Fibroblast of skin of scalp (primary cell): Measurements from ENCODE around the gene P2RY6.
A peak's percentile ranks its signal among the peaks of the same experiment; 100 is the strongest.

Source experiments
- DNase-seq: peaks from one replicate; pipeline ENCODE4 v3.0.0-alpha.2; 2013

The P2RY6 gene

DNA sequence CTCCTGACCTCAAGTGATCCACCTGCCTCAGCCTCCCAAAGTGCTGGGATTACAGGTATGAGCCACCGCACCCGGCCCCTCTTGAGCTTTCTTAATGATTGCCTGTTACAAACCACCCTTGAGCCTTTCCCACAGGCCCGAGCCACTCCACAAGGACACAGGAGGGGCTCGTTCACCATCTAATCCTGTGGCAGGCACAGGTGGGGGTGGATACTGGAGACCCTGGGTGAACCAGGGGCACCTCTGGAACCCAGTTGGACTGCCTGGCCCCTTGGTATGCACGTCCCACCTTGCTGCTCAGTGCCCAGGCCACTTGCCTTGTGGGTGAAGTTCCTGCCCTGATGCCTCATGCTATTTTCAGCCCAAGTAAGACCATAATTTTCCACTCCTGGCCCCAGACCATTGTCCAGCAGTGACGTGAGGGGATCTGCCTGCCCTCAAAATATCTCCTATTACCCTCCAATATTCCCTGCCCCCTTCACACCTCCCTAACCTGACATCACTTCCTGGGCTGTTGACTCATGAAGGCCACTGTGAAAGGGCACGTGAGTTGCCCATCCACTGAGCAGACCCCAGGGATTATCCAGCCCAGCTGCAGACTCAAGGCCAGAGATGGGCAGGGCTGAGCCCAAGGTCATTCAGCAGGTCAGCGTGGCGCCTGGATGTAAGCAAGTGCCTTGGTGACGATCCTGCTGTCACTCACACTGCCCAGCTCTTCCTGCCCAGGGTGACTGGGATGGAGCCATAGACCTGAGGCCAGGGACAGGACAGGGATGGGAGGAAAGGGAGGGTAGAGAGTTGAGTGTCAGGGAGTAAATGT lies 34.5 kb upstream of the P2RY6 start:
- peak; percentile 29 for DNase-seq

DNA sequence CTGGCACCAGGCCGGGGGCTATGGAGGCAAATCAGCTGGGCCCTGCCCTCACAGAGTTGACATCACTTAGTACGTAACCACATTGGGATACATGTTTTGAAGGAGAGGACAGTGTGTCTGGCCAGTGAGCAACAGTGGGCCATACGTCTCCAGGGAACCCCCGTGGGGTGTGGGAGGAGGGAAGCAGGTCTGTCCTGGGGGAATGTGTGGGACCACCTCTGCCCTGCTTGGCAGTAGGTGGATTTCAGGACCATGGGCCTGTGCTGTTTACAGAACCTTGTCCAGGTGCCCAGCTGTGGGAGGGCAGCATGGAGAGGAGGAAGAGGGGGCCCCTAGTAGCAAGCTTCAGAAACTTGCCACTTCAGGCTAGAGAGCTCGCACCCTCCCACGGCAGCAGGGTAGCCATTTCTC lies 33.0 kb upstream of the P2RY6 start:
- DNase-seq, result no peak

DNA sequence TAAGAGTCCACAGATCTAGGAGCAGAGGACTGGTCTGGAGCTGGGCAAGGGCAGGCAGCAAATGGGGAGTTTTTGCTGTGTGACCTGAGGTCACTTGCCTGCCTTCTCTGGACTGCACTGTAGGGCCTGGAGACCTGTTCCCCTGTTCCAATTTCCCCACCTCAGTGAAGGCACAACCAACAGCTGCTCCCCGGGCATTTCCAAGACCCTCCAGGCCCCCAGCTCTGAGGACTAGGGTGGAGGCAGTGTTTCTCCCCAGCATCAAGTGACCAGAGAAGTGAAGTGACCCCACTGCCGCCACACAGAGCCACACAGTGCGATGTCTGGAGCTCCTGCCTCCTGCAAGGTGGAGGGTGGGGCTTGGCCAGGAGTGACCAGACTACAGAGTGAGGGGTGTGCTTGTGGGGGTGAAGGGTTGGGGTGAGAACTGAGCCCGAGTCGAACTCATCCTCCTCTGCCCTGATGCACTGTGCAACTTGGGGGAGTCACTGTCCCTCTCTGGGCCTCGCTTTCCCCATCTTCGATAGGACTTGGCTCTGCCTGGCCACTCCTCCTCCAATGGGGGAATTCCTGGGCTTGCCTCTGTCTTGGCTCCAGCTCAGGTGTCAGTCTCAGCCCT lies 32.5 kb upstream of the P2RY6 start:
- DNase-seq, result no peak

DNA sequence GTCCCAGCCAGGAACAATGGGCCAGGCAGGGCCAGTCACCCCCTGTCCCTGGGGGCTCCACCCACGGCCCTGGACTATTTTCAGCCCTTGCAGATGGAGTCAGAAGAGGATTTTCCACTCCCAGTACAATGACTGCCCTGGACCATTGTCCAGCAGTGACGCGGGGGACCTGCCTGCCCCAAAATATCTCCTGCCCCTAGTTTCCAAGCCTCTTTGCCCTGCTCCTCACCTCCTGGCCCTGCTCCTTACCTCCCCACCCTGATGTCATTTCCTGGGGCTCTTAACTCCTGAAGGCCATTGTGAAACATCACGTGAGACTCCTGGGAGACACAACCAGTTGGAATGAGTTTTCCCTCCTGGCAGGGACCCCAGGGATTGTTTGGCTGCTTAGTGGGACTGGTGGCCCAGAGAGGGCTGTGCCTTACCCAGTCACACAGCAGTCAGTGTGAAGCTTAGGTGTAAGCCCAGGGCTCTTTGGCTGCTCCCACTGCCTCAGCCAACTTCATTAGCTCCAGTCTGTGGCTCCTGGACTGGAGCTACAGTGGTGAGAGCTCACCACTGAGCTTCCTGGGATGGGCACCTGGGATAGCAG lies 31.9 kb upstream of the P2RY6 start:
- DNase-seq, result peak; percentile 47

DNA sequence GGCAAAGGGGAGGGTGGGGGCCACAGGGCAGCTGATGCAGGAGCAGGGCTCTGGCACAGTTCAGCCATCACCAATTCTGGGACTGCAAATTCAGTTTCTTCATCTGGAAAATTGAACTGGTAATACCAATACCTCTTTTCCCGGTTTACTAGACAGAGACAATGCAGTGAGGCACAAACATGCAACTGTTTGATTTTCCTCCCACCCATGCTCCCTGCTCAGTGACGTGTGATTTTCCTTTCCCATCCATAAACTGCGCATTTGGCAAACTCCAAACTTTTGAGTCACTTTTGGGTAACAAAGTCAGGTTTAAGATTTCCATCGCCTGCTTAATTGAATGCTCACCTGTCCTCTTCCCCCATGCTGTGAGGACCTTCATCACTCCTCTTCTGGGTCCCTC lies 30.8 kb upstream of the P2RY6 start:
- no peak for DNase-seq

DNA sequence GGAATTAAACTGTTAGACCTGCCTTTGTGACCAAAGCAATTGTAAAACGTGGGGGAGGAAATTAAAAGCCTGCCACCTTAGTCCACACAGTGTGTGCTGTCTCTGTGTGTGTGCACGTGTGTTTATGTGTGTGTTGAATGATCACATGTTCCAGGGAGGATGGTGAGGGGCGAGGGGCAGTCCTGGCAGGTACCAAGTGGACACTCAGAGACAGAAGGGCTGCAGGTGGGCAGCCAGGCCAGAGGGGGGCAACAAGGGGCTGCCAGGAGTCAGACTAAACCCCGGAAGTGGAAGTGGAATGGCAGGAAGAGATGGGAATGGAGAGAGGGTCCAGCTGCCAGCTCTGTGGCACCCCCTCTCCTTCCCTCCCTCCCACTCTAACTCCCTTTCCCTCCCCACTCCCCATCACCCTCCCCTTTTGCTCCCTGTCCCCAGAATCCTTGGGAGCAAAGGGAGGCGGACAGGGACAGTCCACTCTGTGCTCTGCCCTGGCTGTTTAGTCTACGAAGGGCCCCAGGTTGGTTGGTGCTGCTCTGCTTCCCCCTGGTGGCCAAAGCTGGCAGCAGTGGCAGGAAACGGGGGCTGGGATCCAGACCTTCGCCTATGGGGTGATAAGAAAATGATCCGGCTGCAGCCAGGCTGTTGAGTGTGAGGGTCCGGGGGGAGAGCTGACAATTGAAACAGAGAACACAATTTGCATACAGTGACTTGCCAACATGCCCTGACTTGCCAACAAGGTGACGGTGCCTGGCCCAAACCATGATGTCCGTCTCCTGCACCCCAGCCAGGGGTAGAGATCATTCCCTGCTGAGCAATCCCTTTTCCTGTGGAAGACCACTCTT lies 29.7 kb upstream of the P2RY6 start:
- DNase-seq, result peak; percentile 79

DNA sequence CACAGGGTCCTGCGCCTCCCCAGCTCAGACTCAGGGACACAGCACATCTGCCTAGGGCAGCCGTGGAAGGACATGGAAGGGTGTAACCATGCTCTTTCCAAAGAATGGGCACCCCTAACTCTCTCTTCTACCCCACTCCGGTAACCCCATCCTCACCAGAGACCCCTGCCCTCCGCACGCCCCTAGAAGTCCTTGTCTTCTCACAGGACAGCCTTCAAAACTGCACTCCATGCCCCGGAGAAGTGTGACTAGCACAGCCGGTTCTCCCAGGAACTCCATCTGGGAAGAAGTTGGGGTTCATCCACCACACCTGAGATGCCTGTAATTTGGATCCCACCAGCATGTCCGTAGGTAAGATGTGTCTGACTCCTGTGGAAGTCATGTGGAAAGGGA lies 29.0 kb upstream of the P2RY6 start:
- DNase-seq, result no peak

DNA sequence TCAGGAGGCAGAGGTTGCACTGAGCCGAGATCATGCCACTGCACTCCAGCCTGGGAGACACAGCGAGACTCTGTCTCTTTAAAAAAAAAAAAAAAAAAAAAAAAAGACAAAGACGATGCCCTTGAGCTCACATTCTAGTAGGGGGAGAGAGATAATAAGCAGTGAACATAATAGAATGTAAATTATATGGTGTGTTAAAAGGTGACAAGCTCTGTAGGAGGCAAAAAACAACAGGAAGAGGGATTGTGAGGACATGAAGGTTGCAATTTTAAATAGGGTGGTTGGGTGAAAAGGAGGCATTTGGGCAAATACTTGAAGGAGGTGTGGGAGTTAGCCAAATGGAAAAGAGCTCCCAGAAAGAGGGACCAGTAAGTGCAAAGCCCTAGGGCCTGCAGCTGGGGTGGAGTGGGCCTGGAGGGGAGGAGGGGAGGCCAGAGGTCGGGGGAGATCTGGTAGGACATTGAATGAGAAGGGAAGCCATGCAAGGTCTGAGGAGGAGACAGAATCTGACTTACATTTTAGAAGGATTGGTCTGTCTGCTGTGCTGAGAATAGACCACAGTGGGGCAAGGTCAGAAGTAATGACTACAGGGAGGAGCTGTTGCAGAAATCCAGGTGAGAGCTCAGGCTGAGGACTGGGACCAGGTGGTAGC lies 27.4 kb upstream of the P2RY6 start:
- DNase-seq, result no peak

DNA sequence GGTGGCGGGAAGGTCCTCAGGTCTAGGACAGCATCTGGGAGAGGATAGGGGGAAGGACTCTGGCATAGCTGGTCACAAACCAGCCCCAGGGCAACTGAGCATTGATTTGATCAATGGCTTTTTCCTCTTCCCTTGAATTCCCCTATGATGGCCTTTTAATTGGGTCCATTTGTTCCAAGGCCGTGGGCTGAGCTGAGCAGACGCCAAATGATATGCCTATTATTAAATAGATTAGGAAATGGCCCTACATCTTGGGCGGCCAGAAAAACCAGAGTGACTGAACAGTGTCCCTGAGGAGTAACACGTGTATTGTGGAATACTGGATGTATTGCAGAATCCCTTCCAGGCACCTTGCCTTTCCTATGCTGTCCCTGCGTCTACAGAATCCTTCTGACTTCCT lies 26.7 kb upstream of the P2RY6 start:
- no peak for DNase-seq

DNA sequence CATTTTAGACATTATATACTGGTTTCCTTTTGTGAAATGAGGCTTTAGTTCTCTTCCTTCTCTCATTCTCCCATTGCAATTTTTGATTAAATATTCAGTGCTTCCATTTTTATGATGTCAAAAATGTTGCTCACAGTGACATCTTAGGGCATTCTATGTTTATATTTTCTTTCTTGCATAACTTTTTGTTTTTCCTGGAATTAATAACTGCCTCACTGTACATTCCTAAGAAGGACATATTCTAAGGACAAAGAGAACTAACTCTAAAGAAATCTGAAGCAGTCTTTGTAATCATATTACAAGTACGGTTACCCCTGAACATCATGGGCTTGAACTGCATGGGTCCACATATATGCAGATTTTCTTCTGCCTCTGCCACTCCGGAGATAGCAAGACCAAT lies 25.8 kb upstream of the P2RY6 start:
- DNase-seq, result peak; percentile 12

DNA sequence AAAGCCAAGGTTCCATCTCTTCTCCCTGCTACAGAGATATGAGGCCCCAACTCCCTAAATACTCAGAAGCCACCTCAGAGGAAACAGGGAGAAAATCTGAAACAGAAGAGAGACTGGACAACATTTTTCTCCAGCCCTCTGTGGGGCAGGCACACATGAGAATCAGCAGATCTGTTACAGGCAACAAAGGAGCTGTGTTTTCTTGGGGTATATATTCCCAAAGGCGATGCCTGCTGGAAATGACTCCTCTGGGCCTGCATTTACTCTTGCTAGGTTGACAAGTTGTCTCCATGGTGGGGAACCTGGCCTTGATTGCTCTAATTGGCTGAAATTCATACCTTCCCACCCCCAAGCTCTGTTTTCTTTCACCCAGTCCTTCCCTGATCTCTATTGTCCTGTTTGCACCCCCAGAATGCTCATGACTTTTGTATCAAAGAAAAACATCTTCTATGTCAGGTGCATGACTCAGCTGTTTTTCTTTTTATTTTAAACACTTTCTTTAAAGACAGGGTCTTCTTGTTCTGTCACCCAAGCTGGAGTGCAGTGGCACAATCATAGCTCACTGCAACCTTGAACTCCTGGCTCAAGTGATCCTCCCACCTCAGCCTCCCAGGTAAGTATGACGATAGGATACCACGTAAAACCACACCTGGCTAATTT lies 23.5 kb upstream of the P2RY6 start:
- DNase-seq, result no peak

DNA sequence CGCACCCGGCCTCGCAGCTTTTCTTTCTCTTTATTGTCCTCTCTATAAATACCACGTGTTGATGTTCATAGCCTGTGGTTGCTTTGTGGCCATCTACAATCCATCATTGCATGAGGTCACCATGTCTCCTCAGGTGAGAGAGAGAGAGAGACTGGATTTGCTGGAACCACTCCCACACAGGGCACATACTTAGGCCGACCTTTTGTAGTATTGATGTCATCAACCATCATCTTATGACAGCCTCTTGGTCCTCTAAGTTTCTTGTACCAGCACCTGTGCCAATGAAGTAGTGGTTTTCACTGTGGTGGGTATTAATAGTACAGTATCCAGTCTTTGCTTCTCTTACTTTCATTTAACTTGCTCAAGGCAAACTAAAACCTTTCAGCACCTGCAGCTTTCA lies 22.8 kb upstream of the P2RY6 start:
- no peak for DNase-seq

DNA sequence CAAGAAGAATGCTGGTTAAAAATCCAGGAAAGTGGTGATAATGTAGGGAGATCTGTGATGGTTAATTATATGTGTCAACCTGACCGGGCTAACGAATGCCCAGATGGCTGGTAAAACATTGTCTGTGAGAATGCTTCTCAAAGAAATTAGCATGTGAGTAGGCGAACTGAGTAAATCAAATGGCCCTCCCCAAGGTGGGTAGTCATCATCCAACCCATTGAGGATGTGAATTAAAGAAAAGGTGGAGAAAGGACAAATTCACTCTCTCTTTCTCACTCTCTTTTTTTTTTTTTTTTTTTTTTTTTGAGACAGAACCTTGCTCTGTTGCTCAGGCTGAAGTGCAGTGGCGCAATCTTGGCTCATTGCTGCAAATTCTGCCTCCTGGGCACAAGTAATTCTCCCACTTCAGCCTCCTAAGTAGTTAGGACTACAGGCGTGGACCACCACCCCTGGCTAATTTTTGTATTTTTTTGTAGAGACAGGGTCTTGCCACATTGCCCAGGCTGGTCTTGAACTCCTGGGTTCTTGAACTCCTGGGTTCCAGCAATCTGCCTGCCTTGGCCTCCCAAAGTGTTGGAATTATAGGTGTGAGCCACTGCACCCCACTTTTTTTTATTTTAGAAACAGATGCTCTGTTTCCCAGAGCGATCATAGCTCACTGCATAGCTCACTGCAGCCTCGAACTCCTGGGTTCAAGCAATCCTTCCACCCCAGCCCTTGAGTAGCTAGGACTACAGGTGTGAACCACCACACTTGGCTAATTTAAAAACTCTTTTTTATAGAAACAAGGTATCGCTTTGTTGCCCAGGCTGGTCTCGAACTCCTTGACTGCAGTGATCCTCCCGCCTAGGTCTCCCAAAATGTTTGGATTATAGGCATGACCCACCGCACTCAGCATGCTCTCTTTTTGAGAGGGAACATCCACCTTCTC lies 22.0 kb upstream of the P2RY6 start:
- DNase-seq, result no peak

DNA sequence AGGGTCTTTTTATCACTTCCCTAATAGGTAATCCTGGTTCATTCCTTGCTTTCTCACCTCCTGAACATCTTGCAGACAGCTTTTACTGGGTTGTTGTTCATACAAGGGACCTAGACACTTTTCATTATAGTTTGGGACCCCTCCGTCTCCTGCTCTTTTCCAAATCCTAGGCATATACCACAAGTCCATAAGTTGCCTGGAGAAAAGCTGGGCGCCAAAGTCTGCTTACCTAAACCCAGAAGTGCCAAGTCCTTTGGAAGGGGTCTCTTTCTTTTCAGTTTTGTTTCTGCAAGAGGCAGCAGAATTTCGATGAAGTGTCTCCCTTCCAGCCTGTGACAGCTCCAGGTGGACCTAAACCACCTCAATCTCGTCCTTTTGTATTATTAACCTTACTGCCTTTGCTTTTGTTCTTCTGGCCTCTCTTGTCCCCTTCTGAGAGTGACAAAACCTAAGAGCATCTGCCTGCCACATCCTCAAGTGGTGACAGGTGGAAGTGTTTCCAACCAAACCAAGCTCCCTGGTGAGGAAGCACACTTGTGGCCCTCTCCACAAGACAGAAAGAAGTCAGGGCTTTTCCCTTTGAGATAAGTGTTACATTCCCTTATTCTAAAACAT lies 19.5 kb upstream of the P2RY6 start:
- DNase-seq, result no peak

DNA sequence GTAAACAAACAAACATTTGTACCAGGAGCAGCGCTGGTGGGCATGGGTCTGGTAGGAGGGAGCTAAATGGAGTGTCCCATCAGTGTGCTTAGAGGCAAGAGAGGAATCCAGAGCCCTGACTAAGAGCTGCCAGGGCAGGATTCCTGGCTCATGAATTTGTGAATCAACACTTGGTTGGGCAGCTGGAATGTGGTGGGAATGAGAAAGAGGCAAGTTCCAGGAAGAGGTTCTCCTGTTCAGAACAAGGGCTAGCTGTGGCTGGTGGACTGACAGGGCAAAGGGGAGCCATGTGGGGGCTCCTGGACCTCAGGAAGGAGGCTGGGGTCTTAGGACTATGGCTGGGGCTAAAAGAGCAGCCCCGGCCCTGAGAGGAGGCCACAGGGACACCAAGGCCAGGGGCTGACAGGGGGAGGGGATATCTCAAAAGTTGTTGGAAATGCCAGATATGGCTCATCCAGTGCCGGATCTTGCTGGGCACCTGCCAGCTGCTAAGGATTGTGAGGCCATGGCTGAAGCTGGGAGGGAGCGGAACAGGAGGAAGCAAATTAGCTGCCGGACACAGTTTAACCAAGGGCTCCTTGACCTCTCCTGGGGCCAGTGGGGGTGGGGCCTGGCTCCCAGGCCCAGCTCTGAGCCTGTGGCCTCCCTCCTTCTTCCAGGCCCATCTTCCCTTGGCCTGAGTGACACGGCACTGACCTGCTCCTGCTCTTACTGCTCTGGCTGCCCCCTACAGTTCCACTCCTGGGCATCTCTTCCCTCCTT lies 14.6 kb upstream of the P2RY6 start:
- DNase-seq, result peak; percentile 96

DNA sequence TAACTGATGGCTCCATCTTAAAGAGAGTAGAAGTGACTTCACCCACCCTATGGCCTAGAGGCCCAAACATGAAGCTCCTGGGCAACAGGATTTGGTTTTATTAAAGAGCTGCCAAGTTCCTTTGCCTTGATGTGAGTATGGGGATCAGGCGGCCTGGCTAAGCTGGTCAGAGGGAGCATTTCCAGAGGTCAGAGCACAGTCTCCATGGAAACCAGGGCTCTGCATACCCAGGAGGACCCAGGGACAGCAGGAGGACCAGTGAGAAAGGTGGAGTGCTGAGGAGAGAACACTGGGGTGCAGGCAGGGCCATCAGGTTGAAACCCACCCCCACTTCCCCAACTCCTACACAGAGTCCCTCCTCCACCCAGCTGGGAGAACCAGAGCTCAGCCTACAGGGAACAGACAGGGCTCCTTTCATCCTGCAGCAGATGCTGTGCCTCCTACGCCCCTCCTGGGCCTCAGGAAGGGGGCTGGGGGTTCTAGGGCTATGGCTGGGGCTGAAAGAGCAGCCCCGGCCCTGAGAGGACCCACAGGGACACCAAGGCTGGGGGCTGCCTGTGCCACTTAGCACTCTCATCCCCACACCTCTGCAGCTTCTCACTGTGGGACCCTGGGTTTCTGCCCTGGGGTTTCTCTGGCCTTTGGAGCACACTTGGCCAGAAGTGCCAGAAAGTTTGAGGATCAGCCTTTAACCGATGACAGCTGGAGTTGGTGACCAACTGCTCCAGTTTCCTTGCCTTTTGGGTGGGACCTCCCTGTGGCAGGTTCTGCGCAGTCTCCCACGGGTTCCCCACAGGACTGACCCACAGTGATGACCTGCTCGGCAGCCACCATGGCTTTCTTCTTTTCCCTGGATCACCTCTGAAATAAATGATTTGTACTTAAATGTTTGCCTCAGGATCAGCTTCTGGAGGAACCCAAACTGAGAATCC lies 13.8 kb upstream of the P2RY6 start:
- DNase-seq, result no peak

DNA sequence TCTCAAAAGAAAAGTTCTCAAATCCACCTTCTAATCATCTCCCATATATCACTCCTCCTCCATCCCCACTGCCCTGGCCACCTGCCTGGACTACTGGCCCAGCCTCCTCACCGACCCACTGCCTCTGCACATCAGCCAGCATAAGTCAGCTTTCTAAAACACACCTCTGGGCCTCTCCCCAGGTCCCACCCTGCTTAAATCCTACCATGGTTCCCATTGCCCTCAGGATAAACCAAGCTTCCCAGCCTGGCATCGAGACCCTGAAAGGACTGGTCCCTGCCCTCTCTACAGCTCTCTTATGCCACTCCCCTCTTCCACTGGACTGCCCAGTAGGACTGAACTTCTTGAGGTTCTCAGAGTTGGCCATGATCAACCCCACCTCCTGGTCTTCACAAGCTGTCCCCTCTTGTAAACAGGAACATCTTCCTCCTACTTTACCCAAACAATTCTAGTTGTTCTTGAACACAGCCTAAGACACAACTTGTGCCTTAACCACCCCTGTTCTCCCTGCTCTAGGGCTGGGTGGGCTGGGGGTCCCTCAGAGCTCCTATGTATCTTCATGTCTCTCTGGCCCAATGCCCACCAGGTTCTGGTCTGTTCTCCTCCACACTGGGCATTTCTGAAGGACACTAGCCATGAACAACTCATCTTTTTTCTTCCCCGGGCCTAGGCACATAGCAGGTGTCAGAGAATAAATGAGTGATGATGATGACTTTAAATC lies 12.6 kb upstream of the P2RY6 start:
- DNase-seq, result no peak

DNA sequence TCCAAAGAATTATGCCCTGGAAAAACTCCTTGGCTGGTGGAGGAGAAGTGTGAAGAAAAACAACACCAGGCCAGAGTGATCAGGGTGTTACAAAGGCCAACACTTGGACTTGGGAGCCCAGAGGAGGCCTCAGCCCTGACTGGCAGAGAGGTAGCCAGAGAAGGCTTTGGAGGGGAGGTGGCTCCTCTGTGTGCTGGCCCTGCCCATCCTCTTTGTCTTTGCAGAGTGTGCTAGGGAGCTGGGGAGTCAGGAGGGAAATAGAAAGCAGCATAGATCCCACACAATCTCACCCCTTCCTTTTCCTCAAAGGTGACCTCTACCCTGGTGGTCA lies 12.0 kb upstream of the P2RY6 start:
- DNase-seq, result no peak
